HG02678 (cell line): Measurements from ENCODE around the gene IQCE.
A peak's percentile ranks its signal among the peaks of the same experiment; 100 is the strongest.

Experiments
- ATAC-seq: cut with Tn5 transposase; IDR thresholded peaks from one replicate; pipeline ENCODE4 v1.9.1; 2021; ENCODE audit warnings: mild to moderate bottlenecking, moderate library complexity; ENCODE audit not compliant: unreplicated experiment

IQCE gene

DNA sequence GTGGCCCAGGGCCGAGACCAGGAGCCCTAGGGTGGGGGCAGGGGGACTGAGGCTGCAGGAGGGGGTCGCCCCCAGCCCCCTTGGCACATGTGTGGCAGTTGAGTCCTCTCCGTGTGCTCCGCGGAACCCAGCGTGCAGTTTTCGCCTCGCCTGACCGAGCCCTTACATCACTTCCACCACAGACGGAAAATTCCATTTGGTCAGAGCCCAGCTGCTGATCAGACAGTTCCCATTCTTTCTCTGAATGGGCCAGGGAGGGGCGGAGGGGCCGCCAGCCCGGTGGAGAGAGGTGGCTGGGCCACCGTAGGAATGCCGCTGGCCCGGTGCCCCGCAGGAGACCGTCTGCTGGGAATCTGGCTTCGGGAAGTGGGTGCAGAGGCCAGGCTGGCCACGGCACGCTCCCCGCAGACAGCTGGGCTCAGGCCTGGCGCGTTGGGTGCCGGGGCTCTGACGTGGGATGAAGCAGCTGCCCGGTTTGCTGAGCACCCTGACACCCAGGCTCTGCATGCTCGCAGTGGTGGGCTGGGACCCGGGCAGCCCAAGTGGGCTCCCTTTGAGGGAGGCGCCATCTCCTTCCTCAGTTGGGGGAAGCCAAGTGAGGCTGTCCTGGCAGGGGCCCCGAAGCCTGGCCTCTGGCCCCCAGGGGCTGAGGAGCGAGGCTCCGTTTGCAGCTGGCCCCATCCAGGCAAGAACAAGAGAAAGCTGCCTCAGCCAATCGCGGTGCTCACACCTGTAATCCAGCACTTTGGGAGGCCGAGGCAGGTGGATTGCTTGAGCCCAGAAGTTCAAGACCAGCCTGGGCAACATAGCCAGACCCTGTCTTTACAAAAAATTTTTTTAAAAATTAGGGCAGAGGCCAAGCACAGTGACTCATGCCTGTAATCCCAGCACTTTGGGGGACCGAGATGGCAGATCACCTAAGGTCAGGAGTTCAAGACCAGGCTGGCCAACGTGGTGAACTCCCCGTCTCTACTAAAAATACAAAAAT lies 82.9 kb downstream of the IQCE start:
- ATAC-seq, result peak; percentile 56

DNA sequence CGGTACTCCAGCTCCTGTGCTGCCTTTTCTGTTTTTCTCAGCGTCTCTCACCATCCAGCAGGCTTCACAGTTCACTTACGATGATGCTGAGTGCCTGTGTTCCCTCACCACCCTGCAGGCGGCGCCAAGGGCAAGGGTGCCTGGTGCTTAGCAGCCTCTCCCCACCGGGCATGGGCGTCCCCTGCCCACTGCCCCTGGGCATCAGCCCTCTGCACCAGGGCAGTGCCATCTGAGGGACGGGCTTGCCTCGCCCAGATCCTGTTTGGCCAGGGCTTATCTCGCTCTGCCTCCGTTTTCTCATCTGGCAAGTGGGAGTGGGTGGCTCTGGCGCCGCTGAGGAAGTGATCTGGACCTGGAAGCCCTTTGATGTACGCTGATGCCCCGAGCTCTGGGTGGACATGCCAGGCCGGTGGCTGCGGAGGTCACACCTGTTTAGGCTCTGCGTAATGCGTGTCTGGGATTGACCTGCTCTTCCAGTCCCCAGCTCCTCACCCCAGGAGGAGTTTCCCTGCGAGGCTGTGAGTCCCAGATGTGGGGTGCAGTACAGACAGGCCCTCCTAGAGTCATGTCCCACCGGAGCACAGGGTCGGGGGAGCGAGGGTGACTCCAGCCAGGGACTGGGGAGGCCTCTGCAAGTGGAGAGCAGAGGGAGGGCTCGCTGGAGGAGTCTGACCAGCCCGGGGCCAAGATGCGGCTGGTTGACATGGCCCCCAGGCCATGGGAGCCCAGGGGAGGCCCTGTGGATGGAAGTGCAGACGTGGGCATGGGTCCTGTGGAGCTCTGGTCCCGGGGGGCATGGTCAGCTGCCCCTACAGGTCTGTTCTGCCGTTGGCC lies 84.8 kb downstream of the IQCE start:
- ATAC-seq, result no peak

DNA sequence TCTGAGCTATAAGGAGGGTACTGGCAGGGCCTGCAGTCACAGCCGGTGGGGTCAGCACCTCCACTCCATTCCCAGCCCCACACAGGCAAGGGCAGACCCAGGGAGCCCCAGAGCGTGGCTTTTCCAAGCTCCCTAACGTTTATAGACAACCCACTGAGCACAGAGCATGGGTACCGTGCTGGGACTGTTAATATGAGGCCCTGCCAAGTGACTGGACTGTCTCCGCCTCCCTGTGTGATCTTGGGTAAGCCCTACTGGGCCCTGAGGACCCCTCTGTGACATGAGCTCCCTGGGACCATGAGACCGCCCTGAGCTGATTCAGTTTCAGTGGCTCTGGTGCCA lies 85.4 kb downstream of the IQCE start:
- no peak for ATAC-seq

DNA sequence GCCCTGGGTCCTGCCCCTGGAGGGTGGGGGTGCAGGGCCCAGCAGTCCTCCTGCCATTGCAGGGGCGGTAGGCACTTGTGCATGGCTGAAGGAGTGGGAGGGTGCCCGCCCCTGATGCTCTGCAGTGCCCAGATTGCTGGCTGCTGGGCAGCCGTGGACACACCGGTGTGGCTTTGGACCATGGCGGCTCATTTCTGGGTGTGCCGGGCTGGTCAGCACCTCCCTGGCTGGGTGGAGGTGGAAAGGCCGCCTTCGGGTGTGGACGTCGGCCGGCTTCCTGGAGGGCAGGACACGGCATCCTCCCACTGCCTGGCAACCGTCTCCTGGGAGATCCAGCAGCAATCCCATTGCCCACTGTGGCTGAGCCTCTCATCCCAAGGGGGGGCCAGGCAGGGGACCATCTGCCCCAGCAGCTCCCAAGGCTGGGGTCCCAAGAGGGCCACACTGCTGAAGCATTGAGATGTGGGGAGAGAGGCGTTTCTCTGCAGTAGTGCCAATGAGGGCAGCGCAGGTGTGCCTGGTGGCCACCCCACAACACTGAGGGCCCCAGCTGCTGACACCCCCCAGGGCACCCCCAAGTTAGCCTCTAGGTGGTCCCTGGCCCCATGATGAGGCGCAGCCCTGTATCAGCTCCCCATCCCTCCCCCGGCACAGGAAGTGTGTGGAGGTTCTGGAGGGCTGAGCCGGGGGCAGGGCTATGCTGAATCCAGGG lies 85.9 kb downstream of the IQCE start:
- ATAC-seq, result peak; percentile 37

DNA sequence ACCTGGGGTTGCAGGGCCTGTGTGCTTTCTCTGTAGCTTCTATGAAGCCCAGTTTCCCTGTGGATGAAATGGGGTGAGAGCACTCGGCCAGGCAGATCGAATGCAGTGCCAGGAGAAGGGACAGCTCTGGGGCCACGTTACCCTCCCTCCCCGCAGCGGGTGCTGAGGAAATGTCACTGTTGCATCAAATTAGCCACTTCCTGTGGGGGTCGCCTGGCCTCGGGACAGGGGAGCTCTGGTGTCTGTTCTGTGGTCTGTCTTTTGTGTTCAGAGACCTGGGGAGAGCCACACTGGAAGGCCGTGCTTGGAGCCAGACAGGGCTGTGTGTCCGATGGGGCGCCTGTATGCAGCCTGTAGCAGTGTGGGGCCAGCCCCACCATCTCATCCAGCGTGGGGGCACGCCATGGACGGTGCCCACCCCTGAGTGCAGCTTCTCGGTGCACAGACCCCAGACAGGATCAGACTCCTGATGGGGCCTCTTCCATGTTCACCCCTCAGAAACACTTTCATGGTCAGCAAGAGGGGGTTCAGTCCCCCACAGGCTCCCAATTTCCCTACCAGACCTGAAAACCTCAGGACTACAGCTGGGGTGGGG lies 86.6 kb downstream of the IQCE start:
- ATAC-seq, result peak; percentile 41

DNA sequence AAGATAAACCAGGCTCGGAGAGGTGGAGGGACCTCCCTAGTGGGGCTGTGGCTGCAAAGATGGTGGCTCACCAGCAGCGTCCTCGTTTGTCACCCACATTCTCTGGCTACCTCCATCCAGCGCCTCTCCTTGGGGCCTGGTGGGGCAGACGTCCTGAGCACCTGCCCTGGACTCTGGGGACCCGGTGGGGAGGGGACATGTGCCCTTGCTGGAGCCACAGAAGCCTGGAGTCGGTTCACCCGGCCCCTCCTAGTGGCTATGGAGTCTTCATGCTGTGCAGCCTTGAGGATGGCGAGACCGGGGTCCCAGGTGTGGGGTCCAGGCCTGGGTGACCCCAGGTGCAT lies 87.5 kb downstream of the IQCE start:
- no peak for ATAC-seq

DNA sequence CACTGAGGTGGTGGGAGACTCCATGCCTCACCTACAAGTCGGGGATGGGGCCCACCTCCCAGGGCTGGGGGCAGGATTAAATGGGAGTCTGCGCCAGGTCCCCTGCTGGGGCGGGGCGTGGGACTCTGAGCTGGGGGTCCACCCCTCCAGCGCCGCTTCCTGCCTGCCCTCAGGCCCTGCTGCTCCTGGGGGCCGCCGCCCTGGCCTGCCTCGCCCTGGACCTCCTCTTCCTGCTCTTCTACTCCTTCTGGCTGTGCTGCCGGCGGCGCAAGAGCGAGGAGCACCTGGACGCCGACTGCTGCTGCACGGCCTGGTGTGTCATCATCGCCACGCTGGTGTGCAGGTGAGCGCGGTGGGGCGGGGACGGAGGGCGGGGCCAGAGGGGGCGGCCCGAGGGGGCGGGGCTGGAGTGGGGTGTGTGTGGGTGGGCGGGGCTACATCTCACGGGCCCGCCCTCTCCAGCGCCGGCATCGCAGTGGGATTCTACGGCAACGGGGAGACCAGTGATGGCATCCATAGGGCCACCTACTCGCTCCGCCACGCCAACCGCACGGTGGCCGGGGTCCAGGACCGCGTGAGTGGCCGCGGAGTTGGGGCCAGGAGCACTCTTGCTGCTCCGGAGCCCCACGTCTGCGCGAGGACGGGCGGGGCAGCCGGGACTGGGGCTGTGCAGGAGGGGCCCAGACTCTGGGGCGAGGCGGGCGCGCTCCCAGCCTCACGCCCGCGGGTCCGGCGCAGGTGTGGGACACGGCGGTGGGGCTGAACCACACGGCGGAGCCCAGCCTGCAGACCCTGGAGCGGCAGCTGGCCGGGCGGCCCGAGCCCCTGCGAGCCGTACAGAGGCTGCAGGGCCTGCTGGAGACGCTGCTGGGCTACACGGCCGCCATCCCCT lies 88.1 kb downstream of the IQCE start:
- ATAC-seq, result no peak

DNA sequence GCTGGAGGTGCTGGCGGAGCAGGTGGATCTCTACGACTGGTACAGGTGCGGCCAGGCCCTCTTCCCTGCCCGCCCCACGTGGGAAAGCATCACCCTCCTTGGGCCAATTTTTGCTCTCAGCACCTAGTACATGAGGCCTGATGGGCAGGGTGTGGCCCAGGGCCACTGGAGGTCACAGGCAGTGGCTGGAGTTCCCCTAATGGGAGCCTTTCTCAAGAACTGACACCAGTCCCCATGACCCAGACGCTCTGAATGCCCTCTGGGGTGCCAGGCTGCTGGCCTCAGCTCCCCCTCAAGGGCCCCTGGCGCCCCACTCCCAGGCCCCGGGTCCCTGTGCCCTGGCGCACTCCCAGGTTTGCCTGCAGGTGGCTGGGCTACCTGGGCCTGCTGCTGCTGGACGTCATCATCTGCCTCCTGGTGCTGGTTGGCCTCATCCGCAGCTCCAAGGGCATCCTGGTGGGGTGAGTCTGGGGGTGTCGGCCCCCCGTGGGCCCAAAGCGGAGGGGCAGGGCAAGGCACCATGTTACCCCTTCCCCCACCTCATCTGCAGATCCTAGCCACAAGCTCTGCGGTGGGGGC lies 88.9 kb downstream of the IQCE start:
- ATAC-seq, result no peak

DNA sequence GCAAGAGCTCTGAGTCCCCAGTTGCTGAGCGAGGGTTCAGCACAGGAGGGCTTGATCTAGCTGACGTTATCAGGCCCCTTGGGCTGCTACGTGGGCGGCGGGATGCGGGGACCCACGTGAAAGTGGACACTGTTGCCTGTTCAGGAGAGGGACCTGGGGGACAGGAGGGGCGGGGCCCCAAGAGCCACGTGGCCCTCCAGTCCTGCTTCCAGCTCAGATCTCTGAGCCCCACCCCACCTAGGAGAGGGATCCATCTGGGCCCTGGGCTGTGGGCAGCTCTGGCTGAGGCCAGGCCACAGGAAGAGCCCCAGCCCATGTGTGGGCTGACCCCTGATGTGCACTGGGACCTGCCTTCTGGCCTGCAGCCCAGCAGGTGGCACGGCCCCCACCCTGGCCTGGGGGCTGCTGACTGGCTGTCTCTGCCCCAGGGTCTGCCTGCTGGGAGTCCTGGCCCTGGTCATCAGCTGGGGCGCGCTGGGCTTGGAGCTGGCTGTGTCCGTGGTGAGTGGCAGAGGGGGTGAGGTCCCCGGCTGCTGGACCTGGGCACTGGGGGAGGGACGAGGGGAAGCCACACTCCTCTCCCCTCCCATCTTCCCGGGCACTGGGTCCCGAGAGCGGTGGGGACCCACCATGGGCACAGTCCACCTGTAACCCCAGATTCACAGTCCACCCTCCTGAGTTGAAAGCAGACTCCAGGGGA lies 90.5 kb downstream of the IQCE start:
- no peak for ATAC-seq

DNA sequence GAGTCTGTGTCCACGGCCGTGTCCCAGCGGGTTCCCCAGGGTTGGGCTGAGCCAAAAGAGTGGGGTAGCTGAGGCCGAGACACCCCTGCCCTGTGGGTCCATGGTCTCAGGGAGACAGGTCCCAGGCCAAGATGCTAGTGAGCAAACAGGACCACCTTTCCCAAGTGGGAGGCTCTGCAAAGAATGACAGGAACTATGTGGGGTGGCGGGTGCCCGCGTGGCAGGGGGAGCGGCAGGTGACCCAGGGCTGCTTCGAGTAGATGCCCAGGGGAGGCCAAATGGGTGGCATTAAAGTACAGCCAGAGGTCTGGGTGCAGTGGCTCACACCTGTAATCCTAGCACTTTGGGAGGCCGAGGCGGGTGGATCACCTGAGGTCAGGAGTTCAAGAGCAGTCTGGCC lies 91.2 kb downstream of the IQCE start:
- no peak for ATAC-seq

DNA sequence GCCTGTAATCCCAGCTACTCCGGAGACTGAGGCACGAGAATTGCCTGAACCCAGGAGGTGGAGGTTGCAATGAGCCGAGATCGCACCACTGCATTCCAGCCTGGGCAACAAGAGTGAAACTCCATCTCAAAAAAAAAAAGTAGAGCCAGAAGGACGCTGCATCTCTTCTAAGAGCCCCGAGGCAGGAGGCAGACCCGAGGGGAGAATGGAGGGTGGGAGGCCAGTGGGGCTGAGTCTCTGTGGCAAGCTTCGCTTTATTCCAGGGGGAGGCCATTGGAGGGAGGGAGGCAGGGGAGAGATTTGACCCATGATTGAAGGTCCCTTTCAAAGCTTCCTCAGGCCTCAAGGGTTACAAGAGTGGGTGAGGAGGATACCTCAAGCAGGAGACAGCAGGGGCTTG lies 91.7 kb downstream of the IQCE start:
- ATAC-seq, result no peak

DNA sequence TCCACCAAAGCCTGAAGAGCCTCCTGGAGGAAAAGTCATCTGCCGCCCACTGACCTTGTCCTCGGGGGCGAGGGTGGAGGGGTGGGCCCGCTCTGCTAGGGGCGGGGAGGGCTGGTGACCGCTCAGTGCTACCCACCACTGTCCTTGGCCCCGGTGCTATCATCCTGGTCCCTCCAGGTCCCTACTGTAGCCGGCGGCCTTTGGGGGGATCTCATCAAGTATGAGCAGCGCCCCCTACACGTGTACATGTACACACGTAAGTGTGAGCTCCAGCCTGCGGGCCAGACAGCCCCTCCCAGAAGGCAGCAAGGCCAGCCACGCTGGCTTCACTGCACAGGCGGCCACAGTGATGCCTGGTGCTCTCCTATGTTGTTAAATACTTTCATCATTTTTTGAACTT lies 92.6 kb downstream of the IQCE start:
- ATAC-seq, result no peak

DNA sequence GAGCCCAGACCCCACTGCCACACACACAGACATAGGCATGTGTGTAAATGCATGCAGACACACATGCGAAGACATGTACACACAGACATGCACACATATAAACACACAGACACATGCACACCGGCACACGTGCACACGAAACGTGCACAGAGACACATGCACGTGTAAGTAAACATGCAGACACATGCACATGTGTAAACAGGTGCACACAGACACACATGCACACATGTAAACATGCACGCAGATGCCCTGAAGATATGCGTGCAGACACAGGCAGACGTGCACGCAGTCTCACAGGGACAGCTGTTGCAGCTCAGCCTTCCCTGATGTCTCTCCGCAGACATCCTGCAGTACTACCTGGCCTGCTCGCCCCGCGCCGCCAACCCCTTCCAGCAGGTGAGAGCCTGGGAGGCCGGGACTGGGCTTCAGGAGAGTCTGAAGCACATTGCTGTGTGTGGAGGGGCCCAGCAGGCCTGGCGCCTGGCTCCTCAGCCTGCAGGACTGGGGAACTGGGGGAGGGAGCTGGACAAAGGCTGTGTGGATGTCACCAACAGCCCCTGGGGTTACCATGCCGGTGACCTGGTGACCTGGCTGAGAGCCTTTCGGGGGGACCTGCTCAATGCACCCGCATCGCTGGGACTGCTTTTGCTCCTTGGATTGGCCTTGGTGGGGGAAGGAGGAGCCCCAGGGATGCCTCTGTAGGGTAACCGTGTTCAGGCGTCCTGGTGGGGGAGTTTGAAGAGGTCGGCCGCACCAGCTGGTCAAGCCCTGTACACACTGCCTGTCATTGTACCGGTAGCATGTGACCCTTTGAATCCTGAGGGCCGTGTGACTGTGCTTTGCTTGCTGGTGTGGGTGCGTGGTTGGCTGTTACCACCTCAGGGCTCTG lies 93.3 kb downstream of the IQCE start:
- ATAC-seq, result no peak

DNA sequence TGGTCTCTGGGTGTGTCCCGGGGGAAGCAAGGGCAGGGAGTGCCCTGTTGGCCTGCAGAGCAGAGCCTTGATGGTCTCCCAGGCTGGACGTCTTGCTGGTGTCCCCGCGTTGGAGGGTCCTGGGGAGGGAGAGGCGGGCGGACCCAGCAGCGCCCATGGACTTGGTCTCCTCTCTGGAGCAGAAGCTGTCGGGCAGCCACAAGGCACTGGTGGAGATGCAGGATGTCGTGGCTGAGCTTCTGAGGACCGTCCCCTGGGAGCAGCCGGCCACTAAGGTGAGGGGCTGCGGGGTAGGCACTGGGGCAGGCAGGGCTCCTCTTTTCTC lies 93.9 kb downstream of the IQCE start:
- ATAC-seq, result no peak

DNA sequence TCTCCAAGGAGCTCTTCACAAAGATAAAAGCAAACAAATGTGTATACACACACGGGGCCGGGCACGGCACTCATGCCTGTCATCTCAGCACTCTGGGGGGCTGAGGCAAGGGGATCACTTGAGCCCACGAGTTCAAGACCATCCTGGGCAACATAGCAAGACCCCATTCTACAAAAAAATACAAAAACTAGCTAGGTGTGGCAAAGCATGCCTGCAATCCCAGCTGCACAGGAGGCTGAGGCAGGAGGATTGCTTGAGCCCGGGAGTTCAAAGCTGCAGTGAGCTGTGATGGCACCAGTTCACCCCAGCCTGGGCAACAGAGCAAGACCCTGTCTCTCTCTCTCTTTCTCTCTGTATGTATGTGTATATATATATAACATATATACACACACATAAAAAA lies 95.3 kb downstream of the IQCE start:
- ATAC-seq, result no peak

DNA sequence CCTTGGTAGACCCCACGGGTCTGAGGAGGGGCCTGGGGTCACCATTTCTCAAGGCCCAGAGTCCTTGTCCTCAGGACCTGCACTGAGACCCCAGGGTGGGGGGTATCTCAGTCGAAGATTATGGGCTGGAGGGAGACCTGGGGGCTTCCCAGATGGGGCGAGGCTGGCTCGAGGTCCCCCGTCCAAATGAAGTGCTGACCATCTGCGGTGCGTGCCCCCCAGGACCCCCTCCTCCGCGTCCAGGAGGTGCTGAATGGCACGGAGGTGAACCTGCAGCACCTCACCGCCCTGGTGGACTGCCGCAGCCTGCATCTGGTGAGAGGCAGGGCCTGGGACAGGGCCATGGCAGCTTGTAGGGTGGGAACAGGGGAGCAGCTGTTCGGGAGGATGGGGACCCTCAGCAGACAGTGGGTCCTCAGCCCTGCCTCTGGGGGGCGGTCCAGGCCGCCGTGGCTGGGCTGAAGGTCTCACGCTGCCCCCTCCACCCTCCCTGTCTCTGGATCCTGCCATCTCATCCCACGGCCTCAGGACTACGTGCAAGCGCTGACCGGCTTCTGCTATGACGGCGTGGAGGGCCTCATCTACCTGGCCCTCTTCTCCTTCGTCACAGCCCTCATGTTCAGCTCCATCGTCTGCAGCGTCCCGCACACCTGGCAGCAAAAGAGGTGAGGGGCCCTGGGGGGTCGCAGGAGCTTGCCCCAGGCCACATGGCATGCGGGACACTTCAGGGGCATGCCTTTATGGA lies 97.3 kb downstream of the IQCE start:
- ATAC-seq, result no peak

DNA sequence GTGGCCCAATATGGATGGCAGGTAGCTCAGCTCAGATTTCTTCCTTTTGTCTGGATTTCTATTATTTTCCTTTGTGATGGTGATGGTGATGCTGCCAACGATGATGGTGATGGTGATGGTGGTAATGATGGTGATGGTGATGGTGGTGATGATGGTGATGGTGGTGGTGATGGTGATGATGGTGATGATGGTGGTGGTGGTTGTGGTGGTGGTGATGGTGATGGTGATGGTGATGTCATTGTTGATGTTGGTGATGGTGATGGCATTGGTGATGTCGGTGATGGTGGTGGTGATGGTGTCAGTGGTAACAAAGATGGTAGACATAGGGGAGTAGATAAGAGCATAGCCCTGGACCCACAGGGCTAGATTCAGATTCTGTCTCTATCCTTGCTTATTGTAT lies 98.4 kb downstream of the IQCE start:
- ATAC-seq, result no peak
